Natural killer cell (primary cell): ENCODE data around the gene MEIOC. TPM values are rescaled to one million over a fixed set of nuclear protein-coding genes. Genes with fewer than 3 reads are reported as not detected.
"Not testable (repeated sequence)": the region's sequence is repeated elsewhere in the genome, so short reads cannot be mapped to it uniquely, and the experiment has no call there.

Source experiments
- ATAC-seq, 3 donors: fragments of 150-1000 bp in 2 of 3; fragments of 200-7000 bp in 1 of 3; cut with Tn5 transposase; 1 replicate in 1 of 3; 2 replicates in 2 of 3; pipeline ENCODE4 v1.10.0; 2021; ENCODE audit warnings: mild to moderate bottlenecking in 2 of 3, moderate library complexity in 2 of 3
- DNase-seq, 2 donors: peaks; one replicate each; pipeline versions ENCODE4 v3.0.0 to v3.0.0-alpha.2; 2013 to 2021; ENCODE audit warnings: mixed read lengths in 1 of 2
- H3K27ac ChIP-seq: one replicate; pipeline ENCODE4 v1.5.1; 2013; ENCODE audit warnings: mild to moderate bottlenecking, low read length
- H3K27me3 ChIP-seq: one replicate; pipeline ENCODE4 v1.6.1; 2013; ENCODE audit warnings: low read length; ENCODE audit not compliant: control insufficient read depth, insufficient read depth
- H3K36me3 ChIP-seq: one replicate; pipeline ENCODE4 v1.6.1; 2013; ENCODE audit warnings: low read length; ENCODE audit not compliant: control insufficient read depth, insufficient read depth
- H3K4me1 ChIP-seq: one replicate; pipeline ENCODE4 v1.6.1; 2013; ENCODE audit warnings: low read length; ENCODE audit not compliant: control insufficient read depth, insufficient read depth
- H3K4me3 ChIP-seq: one replicate; pipeline ENCODE4 v1.5.1; 2013; ENCODE audit warnings: low read length
- H3K9me3 ChIP-seq: one replicate; pipeline ENCODE4 v1.6.1; 2013; ENCODE audit warnings: low read length; ENCODE audit not compliant: control insufficient read depth, insufficient read depth
- H3K27ac Mint-ChIP-seq, 2 donors: one replicate each; pipeline ENCODE4 v1.8.0; 2022; ENCODE audit warnings: mild to moderate bottlenecking in 2 of 2, mixed read lengths in 2 of 2, moderate library complexity in 1 of 2
- H3K27me3 Mint-ChIP-seq, 2 donors: one replicate each; pipeline ENCODE4 v1.8.0; 2022; ENCODE audit warnings: low read depth in 2 of 2, mixed read lengths in 2 of 2
- H3K36me3 Mint-ChIP-seq: one replicate; pipeline ENCODE4 v1.8.0; 2022; ENCODE audit warnings: mixed read lengths
- H3K4me1 Mint-ChIP-seq, 2 donors: one replicate each; pipeline ENCODE4 v1.8.0; 2022; ENCODE audit warnings: mixed read lengths in 2 of 2
- H3K4me3 Mint-ChIP-seq: one replicate; pipeline ENCODE4 v1.8.0; 2022; ENCODE audit warnings: mild to moderate bottlenecking, moderate library complexity, mixed read lengths
- H3K9me3 Mint-ChIP-seq, 2 donors: one replicate each; pipeline ENCODE4 v1.8.0; 2022; ENCODE audit warnings: mixed read lengths in 2 of 2
- CTCF ChIP-seq: fragments of 200-600 bp; IDR thresholded peaks from one replicate; pipeline ENCODE4 v1.8.0; 2022; ENCODE audit warnings: antibody characterized with exemption
- WGBS: methylation state at CpG from one replicate; pipeline ENCODE4 v1.1.7; 2013; ENCODE audit warnings: missing lambda C conversion rate; ENCODE audit not compliant: insufficient coverage; 5-methylcytosine and 5-hydroxymethylcytosine counted together
- intact Hi-C: fragments of 100-400 bp; cut with micrococcal nuclease; formaldehyde crosslinking; loops from one replicate; pipeline ENCODE4 v1.14.2; 2022
- total RNA-seq, 4 donors: library from RNA; stranded (reverse); fragments of 120-200 nt in 1 of 4; gene quantifications; one replicate each; pipeline versions ENCODE4 v1.2.3 to v1.2.4, GENCODE V29; 2013 to 2022

The MEIOC gene
- total RNA-seq, 3 donors from 2014 or later (not counting 1 experiment from before 2014, with no cell fraction given), result not detected

DNA sequence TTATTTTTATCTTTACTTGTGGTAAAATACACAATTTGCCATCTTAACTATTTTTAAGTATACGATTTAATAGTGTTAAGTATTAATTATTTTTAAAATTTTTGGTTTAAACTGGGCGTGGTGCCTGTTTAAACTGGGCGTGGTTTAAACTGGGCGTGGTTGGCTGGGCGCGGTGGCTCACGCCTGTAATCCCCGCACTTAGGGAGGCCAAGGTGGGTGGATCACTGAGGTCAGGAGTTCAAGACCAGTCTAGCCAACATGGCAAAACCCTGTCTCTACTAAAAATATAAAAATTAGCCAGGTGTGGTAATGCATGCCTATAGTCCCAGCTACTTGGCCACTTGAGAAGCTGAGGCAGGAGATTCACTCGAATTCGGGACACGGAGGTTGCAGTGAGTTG lies 37.3 kb downstream of the MEIOC start:
- H3K36me3 Mint-ChIP-seq, result no peaks in the 10 kb centered on the region
- Histone ChIP-seq H3K9me3 (no peaks in the 10 kb centered on the region), H3K36me3 (no peaks in the 10 kb centered on the region), H3K4me1 (peaks cover 16% of the 10 kb centered on the region), H3K27ac (no peak overlapping the region), H3K27me3 (no peaks in the 10 kb centered on the region), H3K4me3 (no peak overlapping the region)
- no peak for DNase-seq
- H3K4me1 Mint-ChIP-seq, result peaks cover 18% of the 10 kb centered on the region in 2 donors
- H3K27me3 Mint-ChIP-seq, result no peaks in the 10 kb centered on the region
- intact Hi-C loops, result no loop called here
- H3K9me3 Mint-ChIP-seq, result no peaks in the 10 kb centered on the region
- no peak for TF ChIP-seq CTCF
- ATAC-seq, result no peak
- H3K27ac Mint-ChIP-seq, result no peak overlapping the region
- H3K4me3 Mint-ChIP-seq, result no peak overlapping the region
- 83% methylated on average over 10 of the region's 11 CpGs for WGBS

- H3K4me1 Mint-ChIP-seq, intact Hi-C loops: not testable (repeated sequence)
- WGBS, result 99% methylated on average over 6 of the region's 10 CpGs
Observed at GRCh38 chr17:44700288-44700687, 44.0 kb downstream of the MEIOC start.

DNA sequence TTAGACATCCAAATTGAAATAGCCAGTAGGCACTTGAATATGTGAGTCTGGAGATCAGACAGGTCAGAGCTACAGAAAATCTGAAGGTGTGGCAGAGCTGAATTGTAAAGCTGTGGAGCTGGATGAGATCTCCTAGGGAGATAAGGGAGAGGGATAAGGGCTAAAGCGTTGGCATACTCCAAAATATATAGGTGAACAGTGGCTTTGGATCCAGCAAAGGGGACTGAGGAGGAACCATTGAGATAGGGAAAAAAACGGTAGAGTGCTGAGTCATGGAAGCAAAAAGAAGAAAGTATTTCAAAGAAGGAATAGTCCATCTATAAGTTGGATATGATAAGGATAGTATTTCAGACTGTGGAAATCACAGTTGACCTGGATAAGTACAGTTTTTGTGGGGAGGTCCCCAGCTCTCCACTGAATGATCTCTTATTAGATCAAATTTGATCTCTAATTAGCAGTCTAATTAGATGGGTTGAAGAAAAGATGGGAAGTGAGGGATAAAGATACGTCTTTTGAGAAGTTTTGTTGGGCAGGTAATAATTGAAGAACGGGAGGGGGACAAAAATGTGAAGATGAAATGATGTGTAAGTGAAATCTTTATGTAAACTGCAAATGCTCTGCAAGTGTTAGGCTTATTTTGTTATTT lies 51.6 kb downstream of the MEIOC start:
- 25% methylated on average over 4 of the region's 4 CpGs for WGBS
- Mint-ChIP-seq H3K9me3 (no peaks in the 10 kb centered on the region), H3K36me3 (no peaks in the 10 kb centered on the region), H3K4me1 (no peaks in the 10 kb centered on the region), H3K27ac (no peak overlapping the region), H3K27me3 (peaks cover 3 to 9% of the 10 kb centered on the region in 2 donors), H3K4me3 (no peak overlapping the region)
- Histone ChIP-seq H3K36me3 (no peaks in the 10 kb centered on the region), H3K4me1 (peaks cover 10% of the 10 kb centered on the region), H3K9me3 (no peaks in the 10 kb centered on the region), H3K27me3 (no peaks in the 10 kb centered on the region), H3K4me3 (peak overlapping the region; percentile 76), H3K27ac (peak overlapping the region; percentile 4)
- no peak for ATAC-seq
- no peak for TF ChIP-seq CTCF
- intact Hi-C loops, result loop anchor here (1.0 kb wide), 1 partner anchor 19 kb away; the partner anchor contains the start of gene CCDC43
- DNase-seq, result peak in 1 of 2 donors; percentile 6

More at GRCh38 chr17:44700288-44700687, 44.0 kb downstream of the MEIOC start:
- not testable (repeated sequence) for H3K4me3 Mint-ChIP-seq, H3K27ac ChIP-seq, H3K4me1 ChIP-seq, DNase-seq, H3K36me3 ChIP-seq, H3K4me3 ChIP-seq, H3K27me3 Mint-ChIP-seq, H3K27ac Mint-ChIP-seq, H3K36me3 Mint-ChIP-seq, H3K9me3 Mint-ChIP-seq, H3K27me3 ChIP-seq, H3K9me3 ChIP-seq, ATAC-seq

- Histone ChIP-seq H3K27me3 (no peaks in the 10 kb centered on the region), H3K4me3 (peak within 1 kb of the TSS; percentile 76), H3K27ac (peak within 1 kb of the TSS; percentile 4), H3K4me1 (peaks cover 10% of the 10 kb centered on the region), H3K9me3 (no peaks in the 10 kb centered on the region), H3K36me3 (no peaks in the 10 kb centered on the region)
- intact Hi-C loops, result loop anchor here (1.0 kb wide), 1 partner anchor 19 kb away; the partner anchor contains the start of gene CCDC43
- DNase-seq (peak; percentile 74 to 95), ATAC-seq (peak; percentile 93 to 98 (median 98))
- Mint-ChIP-seq H3K9me3 (no peaks in the 10 kb centered on the region), H3K27me3 (peaks cover 3 to 9% of the 10 kb centered on the region in 2 donors), H3K4me1 (no peaks in the 10 kb centered on the region), H3K27ac (no peak within 1 kb of the TSS), H3K36me3 (no peaks in the 10 kb centered on the region), H3K4me3 (no peak within 1 kb of the TSS)
- under 1% methylated on average over 52 of the region's 52 CpGs for WGBS
- no peak for TF ChIP-seq CTCF
Observed at GRCh38 chr17:44708401-44709263, 52.4 kb downstream of the MEIOC start, which contains the start of gene DBF4B. Gene DBF4B, plus strand, starts transcription at chr17:44708665. Its CDS starts 156 bp downstream, at chr17:44708821.
